Suppressor macrophage (primary cell): ENCODE measurements around the gene BRD1.

Experiments
- DNase-seq, 4 experiments: peaks; one replicate each; pipeline ENCODE4 v3.0.0-alpha.2; 2020 to 2022
- total RNA-seq, 17 experiments: gene quantifications; one replicate each; lab custom pipeline; 2026; ENCODE audit warnings: mixed read lengths in 6 of 17, inconsistent platforms in 3 of 17; lab: John Stamatoyannopoulos, UW

The BRD1 gene
- 16.5 to 50.8 (median 34.5) reads per million in 17 experiments for total RNA-seq

GRCh38 chr22:49827853-49828598, at the start of gene BRD1:
TSS of gene BRD1 (minus strand) at chr22:49827873. CDS start at chr22:49824317, 3,556 bp downstream.
- peak; percentile 83 to 94 (median 90) for DNase-seq

GRCh38 chr22:49873228-49873940, 45.7 kb upstream of the BRD1 start:
- no peak for DNase-seq

- no peak for DNase-seq
Observed at GRCh38 chr22:49872347-49872746, 44.7 kb upstream of the BRD1 start.

- DNase-seq, result peak in 1 of 4 experiments; percentile 8
Observed at GRCh38 chr22:49871482-49871881, 43.8 kb upstream of the BRD1 start.

GRCh38 chr22:49869845-49870712, 42.4 kb upstream of the BRD1 start:
- no peak for DNase-seq

GRCh38 chr22:49869086-49869830, 41.6 kb upstream of the BRD1 start:
- no peak for DNase-seq

GRCh38 chr22:49867303-49868265, 39.9 kb upstream of the BRD1 start:
- no peak for DNase-seq

GRCh38 chr22:49866646-49867045, 39.0 kb upstream of the BRD1 start:
- DNase-seq, result no peak

GRCh38 chr22:49866134-49866533, 38.5 kb upstream of the BRD1 start:
- no peak for DNase-seq

- DNase-seq, result no peak
Observed at GRCh38 chr22:49865156-49865555, 37.5 kb upstream of the BRD1 start.

- no peak for DNase-seq
Observed at GRCh38 chr22:49863931-49864330, 36.3 kb upstream of the BRD1 start.

- DNase-seq, result peak; percentile 19 to 70 (median 54)
Observed at GRCh38 chr22:49862496-49862776, 34.8 kb upstream of the BRD1 start.

GRCh38 chr22:49861642-49862495, 34.2 kb upstream of the BRD1 start:
- DNase-seq, result peak in 3 of 4 experiments; percentile 39 to 53 (median 49)

GRCh38 chr22:49858827-49859226, 31.2 kb upstream of the BRD1 start:
- no peak for DNase-seq

GRCh38 chr22:49856766-49857618, 29.3 kb upstream of the BRD1 start:
- DNase-seq, result no peak

GRCh38 chr22:49856343-49856742, 28.7 kb upstream of the BRD1 start:
- no peak for DNase-seq

- DNase-seq, result peak in 1 of 4 experiments; percentile 41
Observed at GRCh38 chr22:49855251-49855911, 27.7 kb upstream of the BRD1 start.

- DNase-seq, result peak; percentile 42 to 65 (median 63)
Observed at GRCh38 chr22:49853981-49854831, 26.5 kb upstream of the BRD1 start.
